Panc1 (cell line): ENCODE measurements around the gene MRFAP1L1. TPM values are rescaled to one million over a fixed set of nuclear protein-coding genes. Genes with fewer than 3 reads are reported as not detected.
A peak's percentile ranks its signal among the peaks of the same experiment; 100 is the strongest.
"Not testable (repeated sequence)": the region's sequence is repeated elsewhere in the genome, so short reads cannot be mapped to it uniquely, and the experiment has no call there.

Source experiments
- ATAC-seq: fragments of 200-7000 bp; cut with Tn5 transposase; 2 replicates; pipeline ENCODE4 v1.9.1; 2020; ENCODE audit warnings: mild to moderate bottlenecking, moderate library complexity
- Bru-seq: library from RNA; stranded (reverse); fragments of 400-500 nt; gene quantifications from one replicate; lab custom pipeline; 2021; lab: Mats Ljungman, UMichigan
- BruChase-seq, 2 experiments: library from RNA; stranded (reverse); fragments of 400-500 nt; gene quantifications; one replicate each; lab custom pipeline; 2021; lab: Mats Ljungman, UMichigan
- BruUV-seq: library from RNA; stranded (reverse); fragments of 400-500 nt; replicated peaks from 2 replicates; lab custom pipeline; 2021; lab: Mats Ljungman, UMichigan
- CTCF ChIA-PET: fragments of 300-600 bp; sonication (Branson Sonifier 250); formaldehyde crosslinking; loops from one replicate; lab custom pipeline; 2022; ENCODE audit warnings: antibody characterized with exemption; lab: Charles Lee
- POLR2A ChIA-PET: fragments of 300-600 bp; sonication (Branson Sonifier 250); formaldehyde crosslinking; loops from one replicate; lab custom pipeline; 2022; ENCODE audit warnings: antibody characterized with exemption; lab: Charles Lee
- DNase-seq: peaks from one replicate; pipeline ENCODE4 v3.0.0-alpha.2; 2010; ENCODE audit warnings: low read depth, low spot score
- H3K27ac ChIP-seq: 2 replicates; pipeline ENCODE4 v1.5.1; 2011; ENCODE audit warnings: mild to moderate bottlenecking, low read length, inconsistent platforms
- H3K27me3 ChIP-seq: fragments of 200-500 bp; sonication (Bioruptor generic); 2 replicates; pipeline ENCODE4 v1.6.0; 2014; ENCODE audit warnings: low read length, inconsistent platforms; ENCODE audit not compliant: control insufficient read depth, insufficient read depth
- H3K36me3 ChIP-seq: fragments of 200-500 bp; sonication (Bioruptor generic); 2 replicates; pipeline ENCODE4 v1.5.1; 2014; ENCODE audit warnings: inconsistent platforms, mild to moderate bottlenecking, low read length, moderate library complexity; ENCODE audit not compliant: control insufficient read depth, insufficient read depth
- H3K4me1 ChIP-seq: 2 replicates; pipeline ENCODE4 v1.5.1; 2011; ENCODE audit warnings: inconsistent platforms, mild to moderate bottlenecking, low read length, moderate library complexity; ENCODE audit not compliant: control insufficient read depth, insufficient read depth
- H3K4me3 ChIP-seq, 2 experiments: 2 replicates each; pipeline ENCODE4 v1.5.1; 2011 to 2012; ENCODE audit warnings: low read depth in 2 of 2, low read length in 2 of 2, mild to moderate bottlenecking in 2 of 2, inconsistent platforms in 1 of 2, moderate library complexity in 1 of 2
- H3K9me3 ChIP-seq: fragments of 200-500 bp; sonication (Bioruptor generic); 2 replicates; pipeline ENCODE4 v1.5.1; 2014; ENCODE audit warnings: low read depth, mild to moderate bottlenecking, inconsistent platforms, low read length, moderate library complexity; ENCODE audit not compliant: control insufficient read depth, insufficient read depth
- CTCF ChIP-seq: fragments of 450-650 bp; IDR thresholded peaks from 2 replicates; pipeline ENCODE4 v1.5.1; 2017; ENCODE audit warnings: mild to moderate bottlenecking
- POLR2AphosphoS5 ChIP-seq: IDR thresholded peaks from 2 replicates; pipeline ENCODE4 v1.6.1; 2012; ENCODE audit warnings: mild to moderate bottlenecking, low read depth, low read length, moderate library complexity
- REST ChIP-seq, 2 experiments: IDR thresholded peaks; 2 replicates each; pipeline ENCODE4 v1.6.1; 2011 to 2012; ENCODE audit warnings: low read depth in 2 of 2, control low read depth in 1 of 2, low read length in 1 of 2, mild to moderate bottlenecking in 1 of 2, moderate library complexity in 1 of 2; ENCODE audit not compliant: insufficient read depth in 1 of 2
- SIN3A ChIP-seq: IDR thresholded peaks from 2 replicates; pipeline ENCODE4 v1.6.1; 2012; ENCODE audit warnings: low read depth, mild to moderate bottlenecking, low read length, moderate library complexity, borderline replicate concordance; ENCODE audit not compliant: insufficient read depth
- TCF7L2 ChIP-seq: IDR thresholded peaks from 2 replicates; pipeline ENCODE4 v1.6.1; 2011; ENCODE audit warnings: mild to moderate bottlenecking, low read depth, low read length, inconsistent platforms
- in situ Hi-C: cut with HindIII; loops from 2 replicates; pipeline ENCODE4 v1.10.0; 2016; ENCODE audit warnings: low sequenced_read_pairs, low pct_unique_long_range_greater_than_20kb
- intact Hi-C: fragments of 100-400 bp; cut with micrococcal nuclease; formaldehyde crosslinking; loops from one replicate; pipeline ENCODE4 v1.10.0; 2022; ENCODE audit not compliant: unreplicated experiment
- long read RNA-seq: library from polyadenylated mRNA; unstranded; transcript quantifications from one replicate; pipeline ENCODE4 v2.0.0, GENCODE V29; 2021; ENCODE audit not compliant: unreplicated experiment
- polyA plus RNA-seq: library from polyadenylated mRNA; unstranded; fragments of >200 nt; gene quantifications from one replicate; pipeline ENCODE4 v1.2.1, GENCODE V29; 2012; ENCODE audit warnings: missing spikeins; ENCODE audit not compliant: insufficient read length
- total RNA-seq: library from RNA; stranded (reverse); gene quantifications from one replicate; pipeline ENCODE4 v1.2.1, GENCODE V29; 2021; ENCODE audit not compliant: unreplicated experiment

The MRFAP1L1 gene
- total RNA-seq, result 29.5 TPM
- polyA plus RNA-seq, result 25.8 TPM
- percentile 95 among the genes with signal in this experiment for Bru-seq, nascent RNA
- percentile 99 among the genes with signal in this experiment for BruChase-seq, experiment 1, labeled RNA remaining after a 2-hour chase
- percentile 97 among the genes with signal in this experiment for BruChase-seq, experiment 2, labeled RNA remaining after a 6-hour chase
- long read RNA-seq, transcript MRFAP1L1-202 (1 exons, 2,127 nt), result minor isoform, 8 of 64 reads
- long read RNA-seq, transcript MRFAP1L1-201 (2 exons, 1,593 nt), result major isoform, 50 of 64 reads
- long read RNA-seq, partial matches to known transcripts, result 0 of 64 reads
- long read RNA-seq, other reads (novel, unspliced or antisense), result 6 of 64 reads

DNA sequence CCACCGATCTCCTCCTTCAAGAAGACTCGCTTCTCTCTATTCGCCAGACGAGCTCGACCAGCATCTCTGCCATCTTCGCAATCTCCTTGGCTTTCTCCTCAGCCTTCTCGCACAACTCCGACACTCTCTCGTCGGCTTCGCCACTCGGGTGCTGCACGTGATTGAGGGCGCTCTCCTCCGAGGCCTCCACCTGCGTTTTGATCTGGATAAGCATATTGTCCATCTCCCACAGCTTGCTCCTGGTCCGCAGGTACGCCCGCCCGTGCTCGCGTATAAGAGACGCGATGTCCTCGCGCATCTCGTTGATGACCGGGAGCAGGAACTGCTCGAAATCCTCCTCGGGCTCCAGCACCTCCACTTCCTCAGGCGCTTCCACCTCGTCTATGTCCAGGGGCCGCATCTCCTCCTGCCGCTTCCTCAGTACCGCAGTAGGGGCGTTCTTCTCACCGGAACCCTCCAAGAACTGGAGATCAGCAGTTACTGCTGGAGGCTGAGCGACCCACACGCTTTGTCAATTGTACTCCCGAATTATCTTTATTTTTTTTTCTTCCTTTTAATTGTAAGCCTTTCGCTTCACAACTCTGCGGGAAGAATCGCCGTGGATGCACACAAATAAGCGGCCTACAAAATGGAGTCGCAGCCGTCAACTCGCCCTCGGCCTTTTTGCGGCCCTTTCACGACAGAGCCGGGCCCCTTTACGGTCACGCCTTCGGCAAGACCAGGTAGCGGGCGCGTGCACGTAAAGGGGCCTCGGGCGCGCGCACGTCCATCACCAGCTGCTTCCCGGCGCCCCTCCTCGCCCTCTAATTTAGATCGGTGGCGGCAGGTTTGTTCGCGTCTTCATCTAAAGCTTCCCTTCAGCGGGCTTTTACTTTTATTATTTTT is at the start of gene MRFAP1L1:
MRFAP1L1 (minus strand) TSS at position 636 of the 885 bp plus-strand sequence; CDS start at position 400, 236 bp downstream.
- ATAC-seq (peak; percentile 84), DNase-seq (peak; percentile 79)
- ChIA-PET POLR2A (no interaction called here), CTCF (no interaction called here)
- H3K4me3 ChIP-seq, result peak within 1 kb of the TSS; percentile 92 to 93
- TF ChIP-seq CTCF (no peak), REST (IDR thresholded peaks at IDR 0.05; ENCODE audit: insufficient read depth in 1 of 2, low read depth in 2 of 2, low read length in 1 of 2) (0 out of 4 replicates have a peak, but pooled peaks of 1 of the 2 experiments have one; percentile 27), POLR2AphosphoS5 (peak; percentile 80), TCF7L2 (no peak), SIN3A (no peak)
- intact Hi-C loops, result loop anchor here (10.0 kb wide), 1 partner anchor 75 kb away; the partner anchor contains the start of gene KIAA0232
- peaks cover 7% of the 10 kb centered on the region; the same call in 1 of the 2 replicates for H3K4me1 ChIP-seq
- in situ Hi-C loops, result no loop called here
- H3K9me3 ChIP-seq, result no peaks in the 10 kb centered on the region
- peak within 1 kb of the TSS; percentile 95 for H3K27ac ChIP-seq
- no peaks in the 10 kb centered on the region for H3K27me3 ChIP-seq
- TSS peak; percentile 96 for BruUV-seq
- no peaks in the 10 kb centered on the region; the same call in 1 of the 2 replicates for H3K36me3 ChIP-seq

DNA sequence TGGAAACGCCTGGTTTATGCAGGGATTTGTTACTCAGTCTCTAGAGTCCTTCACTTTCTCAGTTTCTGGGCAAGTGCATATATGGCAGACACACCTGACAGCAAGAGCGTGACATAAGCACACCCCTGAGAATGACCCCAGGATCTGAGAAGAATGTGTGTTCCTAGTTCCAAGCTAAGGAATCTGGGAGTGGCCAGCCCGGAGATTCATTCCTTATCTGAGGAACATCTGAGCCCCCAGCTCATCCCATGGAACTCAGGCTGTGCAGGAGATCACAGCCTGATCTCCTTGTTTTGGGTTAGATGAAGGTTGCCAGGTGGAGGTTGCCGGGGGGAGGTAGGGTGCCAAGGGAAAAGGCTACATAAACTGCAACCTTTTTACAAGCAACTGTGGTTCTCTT is 49.1 kb upstream of the MRFAP1L1 start:
- no peaks in the 10 kb centered on the region for H3K36me3 ChIP-seq
- H3K27ac ChIP-seq, result no peak overlapping the region
- in situ Hi-C loops (no loop called here), intact Hi-C loops (no loop called here)
- H3K4me1 ChIP-seq, result peaks cover 7% of the 10 kb centered on the region
- no peaks in the 10 kb centered on the region for H3K27me3 ChIP-seq
- no peaks in the 10 kb centered on the region for H3K9me3 ChIP-seq
- BruUV-seq, result no TSS peak
- TF ChIP-seq SIN3A (no peak), TCF7L2 (no peak), POLR2AphosphoS5 (no peak), CTCF (no peak), REST (IDR thresholded peaks at IDR 0.05; ENCODE audit: insufficient read depth in 1 of 2, low read depth in 2 of 2, low read length in 1 of 2) (no peak)
- POLR2A ChIA-PET, result no interaction called here
- CTCF ChIA-PET, result no interaction called here
- H3K4me3 ChIP-seq, result no peak overlapping the region
- ATAC-seq (no peak), DNase-seq (no peak)

- not testable (repeated sequence) for ATAC-seq, H3K27ac ChIP-seq
These were observed 46.7 kb upstream of the MRFAP1L1 start for GRCh38 chr4:6756345-6756744.

More at GRCh38 chr4:6756345-6756744, 46.7 kb upstream of the MRFAP1L1 start:
- H3K4me1 ChIP-seq, BruUV-seq, H3K27me3 ChIP-seq, CTCF ChIA-PET, H3K9me3 ChIP-seq, POLR2A ChIA-PET, intact Hi-C loops, H3K36me3 ChIP-seq, H3K4me3 ChIP-seq, in situ Hi-C loops, DNase-seq: not testable (repeated sequence)
